Activated CD8-positive, alpha-beta T cell treated with anti-CD3 and anti-CD28 coated beads, Interleukin-2, amount 10 ng/mL, durations not matched to agents 7 days and 5 days (primary cell): ENCODE data around the gene FAM53B. TPM values are rescaled to one million over a fixed set of nuclear protein-coding genes. Genes with fewer than 3 reads are reported as not detected.

Source experiments
- ATAC-seq: fragments of 150-1000 bp; cut with Tn5 transposase; one replicate; pipeline ENCODE4 v1.10.0; 2021; ENCODE audit warnings: moderate library complexity
- CTCF ChIA-PET: fragments of 350-600 bp; sonication (Branson Sonifier 250); formaldehyde crosslinking; loops from one replicate; lab custom pipeline; 2021; ENCODE audit warnings: antibody characterized with exemption; lab: Charles Lee
- POLR2A ChIA-PET: fragments of 350-600 bp; sonication (Branson Sonifier 250); formaldehyde crosslinking; loops from one replicate; lab custom pipeline; 2021; ENCODE audit warnings: antibody characterized with exemption; lab: Charles Lee
- DNase-seq: peaks from one replicate; pipeline ENCODE4 v3.0.0-alpha.2; 2020
- H3K27ac Mint-ChIP-seq: one replicate; pipeline ENCODE4 v1.8.0; 2021; ENCODE audit warnings: mild to moderate bottlenecking, mixed read lengths
- H3K27me3 Mint-ChIP-seq: one replicate; pipeline ENCODE4 v1.8.0; 2021; ENCODE audit warnings: low read depth, mixed read lengths
- H3K36me3 Mint-ChIP-seq: one replicate; pipeline ENCODE4 v1.8.0; 2021; ENCODE audit warnings: low read depth, mixed read lengths
- H3K4me1 Mint-ChIP-seq: one replicate; pipeline ENCODE4 v1.8.0; 2021; ENCODE audit warnings: low read depth, mixed read lengths
- H3K4me3 Mint-ChIP-seq: one replicate; pipeline ENCODE4 v1.8.0; 2021; ENCODE audit warnings: mild to moderate bottlenecking, mixed read lengths
- H3K9me3 Mint-ChIP-seq: one replicate; pipeline ENCODE4 v1.8.0; 2022; ENCODE audit warnings: mixed read lengths; ENCODE audit not compliant: insufficient read depth
- total RNA-seq, 2 experiments: library from RNA; stranded (reverse); gene quantifications; one replicate each; pipeline ENCODE4 v1.2.3, GENCODE V29; 2021

The FAM53B gene
- total RNA-seq, 2 experiments from 2014 or later = 19.9 to 21.8 TPM

GRCh38 chr10:124642088-124642710 is 102.0 kb downstream of the FAM53B start:
- Mint-ChIP-seq H3K27ac (no peak overlapping the region), H3K9me3 (no peaks in the 10 kb centered on the region), H3K4me3 (no peak overlapping the region), H3K36me3 (peaks cover 7% of the 10 kb centered on the region), H3K27me3 (no peaks in the 10 kb centered on the region), H3K4me1 (peaks cover 58% of the 10 kb centered on the region)
- ATAC-seq (no peak), DNase-seq (no peak)
- CTCF ChIA-PET = interaction anchor here (1.3 kb wide), 1 partner anchor 99 kb away, joined by 7 read pairs; no protein-coding TSS in a partner anchor
- POLR2A ChIA-PET = interaction anchor here (0.8 kb wide), 1 partner anchor 76 kb away, joined by 3 read pairs; no protein-coding TSS in a partner anchor

- POLR2A ChIA-PET = no interaction called here
- H3K9me3 Mint-ChIP-seq = no peaks in the 10 kb centered on the region
- DNase-seq = no peak
Observed at GRCh38 chr10:124641282-124642087, 102.7 kb downstream of the FAM53B start.

GRCh38 chr10:124640538-124641231 is 103.5 kb downstream of the FAM53B start:
- Mint-ChIP-seq H3K4me3 (no peak overlapping the region), H3K27ac (peak overlapping the region; percentile 77), H3K27me3 (no peaks in the 10 kb centered on the region), H3K36me3 (peaks cover 4% of the 10 kb centered on the region), H3K9me3 (no peaks in the 10 kb centered on the region), H3K4me1 (peaks cover 57% of the 10 kb centered on the region)
- ChIA-PET POLR2A (no interaction called here), CTCF (no interaction called here)
- ATAC-seq (peak; percentile 38), DNase-seq (no peak)

More at GRCh38 chr10:124641282-124642087, 102.7 kb downstream of the FAM53B start:
- no peak overlapping the region for H3K4me3 Mint-ChIP-seq
- peak overlapping the region; percentile 77 for H3K27ac Mint-ChIP-seq
- peaks cover 4% of the 10 kb centered on the region for H3K36me3 Mint-ChIP-seq
- CTCF ChIA-PET = no interaction called here
- no peaks in the 10 kb centered on the region for H3K27me3 Mint-ChIP-seq
- ATAC-seq = peak; percentile 23
- peaks cover 58% of the 10 kb centered on the region for H3K4me1 Mint-ChIP-seq

- ChIA-PET CTCF (no interaction called here), POLR2A (no interaction called here)
- peaks cover 51% of the 10 kb centered on the region for H3K4me1 Mint-ChIP-seq
- H3K36me3 Mint-ChIP-seq = peaks cover 6% of the 10 kb centered on the region
- no peaks in the 10 kb centered on the region for H3K27me3 Mint-ChIP-seq
- peak overlapping the region; percentile 77 for H3K27ac Mint-ChIP-seq
- H3K4me3 Mint-ChIP-seq = no peak overlapping the region
- DNase-seq = no peak
- ATAC-seq = no peak
- H3K9me3 Mint-ChIP-seq = no peaks in the 10 kb centered on the region
Observed at GRCh38 chr10:124640056-124640455, 104.1 kb downstream of the FAM53B start.

- H3K36me3 Mint-ChIP-seq = peaks cover 7% of the 10 kb centered on the region
- ChIA-PET CTCF (no interaction called here), POLR2A (no interaction called here)
- ATAC-seq = no peak
- H3K9me3 Mint-ChIP-seq = no peaks in the 10 kb centered on the region
- H3K27ac Mint-ChIP-seq = no peak overlapping the region
- H3K4me1 Mint-ChIP-seq = peaks cover 51% of the 10 kb centered on the region
- DNase-seq = no peak
- no peaks in the 10 kb centered on the region for H3K27me3 Mint-ChIP-seq
- no peak overlapping the region for H3K4me3 Mint-ChIP-seq
Observed at GRCh38 chr10:124639646-124640045, 104.5 kb downstream of the FAM53B start.

- ATAC-seq (no peak), DNase-seq (no peak)
- Mint-ChIP-seq H3K27ac (no peak overlapping the region), H3K27me3 (no peaks in the 10 kb centered on the region), H3K36me3 (peaks cover 10% of the 10 kb centered on the region), H3K4me3 (no peak overlapping the region), H3K9me3 (no peaks in the 10 kb centered on the region), H3K4me1 (peaks cover 51% of the 10 kb centered on the region)
- ChIA-PET CTCF (no interaction called here), POLR2A (no interaction called here)
Observed at GRCh38 chr10:124639206-124639605, 105.0 kb downstream of the FAM53B start.

- ChIA-PET CTCF (interaction anchor here (1.3 to 2.5 kb wide), 4 partner anchors 10 to 104 kb away, joined by 6 to 10 read pairs (median 8); no protein-coding TSS in a partner anchor), POLR2A (no interaction called here)
- no peak overlapping the region for H3K4me3 Mint-ChIP-seq
- peaks cover 49% of the 10 kb centered on the region for H3K4me1 Mint-ChIP-seq
- peaks cover 16% of the 10 kb centered on the region for H3K36me3 Mint-ChIP-seq
- ATAC-seq (no peak), DNase-seq (no peak)
- H3K27me3 Mint-ChIP-seq = no peaks in the 10 kb centered on the region
- H3K9me3 Mint-ChIP-seq = no peaks in the 10 kb centered on the region
- H3K27ac Mint-ChIP-seq = peak overlapping the region; percentile 60
Observed at GRCh38 chr10:124637746-124638145, 106.4 kb downstream of the FAM53B start.

GRCh38 chr10:124637091-124637700 is 107.0 kb downstream of the FAM53B start:
- Mint-ChIP-seq H3K36me3 (peaks cover 16% of the 10 kb centered on the region), H3K4me3 (no peak overlapping the region), H3K4me1 (peaks cover 48% of the 10 kb centered on the region), H3K27ac (no peak overlapping the region), H3K27me3 (no peaks in the 10 kb centered on the region), H3K9me3 (no peaks in the 10 kb centered on the region)
- ChIA-PET CTCF (interaction anchor here (1.3 to 2.5 kb wide), 5 partner anchors 10 to 105 kb away, joined by 3 to 10 read pairs (median 7); no protein-coding TSS in a partner anchor), POLR2A (no interaction called here)
- no peak for ATAC-seq
- no peak for DNase-seq

GRCh38 chr10:124636271-124636995 is 107.7 kb downstream of the FAM53B start:
- ATAC-seq (peak; percentile 54), DNase-seq (no peak)
- Mint-ChIP-seq H3K4me3 (no peak overlapping the region), H3K36me3 (peaks cover 19% of the 10 kb centered on the region), H3K9me3 (no peaks in the 10 kb centered on the region), H3K27ac (peak overlapping the region; percentile 55), H3K4me1 (peaks cover 49% of the 10 kb centered on the region), H3K27me3 (no peaks in the 10 kb centered on the region)
- CTCF ChIA-PET = interaction anchor here (1.3 to 2.5 kb wide), 4 partner anchors 9 to 106 kb away, joined by 3 to 10 read pairs (median 8); no protein-coding TSS in a partner anchor
- POLR2A ChIA-PET = no interaction called here

- CTCF ChIA-PET = interaction anchor here (0.7 to 1.5 kb wide), 11 partner anchors 11 to 197 kb away, joined by 3 to 7 read pairs (median 5); no protein-coding TSS in a partner anchor
- H3K36me3 Mint-ChIP-seq = peaks cover 17% of the 10 kb centered on the region
- H3K27me3 Mint-ChIP-seq = no peaks in the 10 kb centered on the region
- ATAC-seq (no peak), DNase-seq (no peak)
- H3K4me3 Mint-ChIP-seq = no peak overlapping the region
- no peak overlapping the region for H3K27ac Mint-ChIP-seq
- peaks cover 46% of the 10 kb centered on the region for H3K4me1 Mint-ChIP-seq
- POLR2A ChIA-PET = no interaction called here
- no peaks in the 10 kb centered on the region for H3K9me3 Mint-ChIP-seq
Observed at GRCh38 chr10:124632566-124632965, 111.6 kb downstream of the FAM53B start.
